G401 (cell line): ENCODE data around the gene TTC33. TPM values are rescaled to one million over a fixed set of nuclear protein-coding genes. Genes with fewer than 3 reads are reported as not detected.

Experiments
- DNase-seq: peaks from one replicate; pipeline ENCODE4 v3.0.0-alpha.2; 2015; ENCODE audit warnings: low spot score
- in situ Hi-C: cut with HindIII; loops from 2 replicates; pipeline ENCODE4 v1.10.0; 2016; ENCODE audit warnings: low sequenced_read_pairs, mixed read lengths
- total RNA-seq: library from RNA; depleted of rRNA; stranded (reverse); fragments of >200 nt; shearing (Covaris generic); gene quantifications from 2 replicates; pipeline ENCODE4 v1.2.3, GENCODE V29; 2014; rRNA removed

TTC33 gene
- total RNA-seq, 1 experiment from 2014 or later, result 18.5 TPM

GRCh38 chr5:40483316-40483715 is 272.4 kb downstream of the TTC33 start:
- no peak for DNase-seq
- in situ Hi-C loops, result no loop called here

DNA sequence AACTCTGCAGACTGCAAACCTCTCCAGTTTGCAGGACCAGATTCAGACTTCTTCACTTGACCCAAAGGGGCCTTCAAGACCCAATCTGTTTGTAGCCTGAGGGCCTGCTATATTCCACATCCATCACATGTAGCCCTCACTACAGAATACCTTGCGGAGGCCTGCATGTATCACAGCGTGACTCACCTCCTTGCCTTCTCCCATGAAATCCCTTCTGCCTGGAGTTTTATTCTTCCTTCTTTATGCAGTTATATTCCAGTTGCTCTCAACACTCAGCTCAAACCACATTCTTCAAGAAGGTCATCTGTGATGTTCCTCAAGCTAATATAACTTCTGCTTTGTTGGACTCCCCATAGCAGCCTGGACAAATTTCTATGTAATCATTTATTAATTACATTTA is 274.5 kb downstream of the TTC33 start:
- in situ Hi-C loops, result no loop called here
- no peak for DNase-seq

DNA sequence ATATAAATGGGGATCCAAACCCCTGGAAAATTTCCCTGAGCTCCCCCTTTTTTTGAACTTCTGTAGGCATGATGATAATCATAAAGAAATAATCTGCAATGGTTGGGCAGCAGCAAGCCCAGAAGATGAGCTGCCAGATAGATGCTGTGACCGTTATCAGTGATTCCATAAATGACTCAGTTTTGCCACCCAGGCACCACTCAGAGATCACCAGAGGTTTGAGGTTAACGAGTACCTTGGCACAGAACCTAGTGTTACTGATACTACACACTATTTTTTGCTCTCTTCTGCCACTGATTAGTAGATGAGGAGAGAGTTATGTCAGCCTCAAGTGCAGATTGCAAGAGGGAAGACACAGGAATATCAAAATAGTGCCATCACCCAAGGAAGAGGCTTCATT is 275.4 kb downstream of the TTC33 start:
- in situ Hi-C loops, result no loop called here
- DNase-seq, result no peak

GRCh38 chr5:40479939-40480338 is 275.8 kb downstream of the TTC33 start:
- DNase-seq, result no peak
- in situ Hi-C loops, result no loop called here

DNA sequence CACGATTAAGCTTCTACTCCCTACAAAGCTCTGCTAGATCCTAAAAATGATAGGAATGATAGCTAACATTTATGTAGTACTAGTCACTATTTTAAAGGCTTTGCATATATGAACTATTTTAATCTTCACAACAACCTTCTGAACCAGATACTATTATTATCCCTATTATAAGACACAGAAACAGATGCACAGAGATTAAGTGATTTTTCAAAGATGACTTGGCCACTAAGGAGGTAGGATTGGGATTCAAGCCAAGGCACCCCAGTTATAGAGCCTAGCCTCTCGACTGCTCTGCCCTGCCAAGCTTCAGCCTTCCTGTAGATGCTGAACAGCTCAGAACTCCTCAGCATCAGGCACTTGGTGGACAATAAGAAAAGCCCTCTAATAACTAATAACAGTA is 277.0 kb downstream of the TTC33 start:
- DNase-seq, result no peak

DNA sequence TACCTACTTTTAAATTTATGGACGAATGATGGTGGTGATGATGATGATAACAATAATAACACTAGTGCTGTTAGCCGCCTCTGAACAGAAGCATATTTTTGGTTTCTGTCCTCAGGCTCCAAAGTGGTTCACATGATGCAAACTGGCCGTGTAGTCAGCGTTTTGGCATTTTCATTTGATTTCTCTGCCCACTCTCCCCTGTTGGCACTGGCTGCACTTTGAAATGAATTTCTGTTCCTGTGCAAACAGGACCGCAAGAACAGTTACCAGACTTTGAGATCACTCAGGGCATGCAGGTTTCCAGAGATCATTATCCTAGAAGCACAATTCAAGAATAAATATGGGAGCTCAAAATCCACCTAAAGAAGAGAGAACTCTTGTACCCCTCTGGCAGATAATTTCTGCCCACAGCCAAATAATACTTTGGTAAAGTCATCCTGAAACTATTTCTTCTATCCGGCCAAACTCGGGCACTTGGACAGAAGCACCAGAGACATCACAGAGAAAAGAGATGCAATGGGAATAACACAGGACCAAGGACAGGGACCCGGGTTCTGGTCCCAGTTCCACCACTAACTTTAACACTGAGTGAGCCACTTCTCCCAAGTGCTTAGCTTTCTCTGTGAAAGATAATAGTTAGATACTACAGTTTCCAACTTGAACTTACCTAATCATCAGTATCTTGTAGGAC is 277.8 kb downstream of the TTC33 start:
- in situ Hi-C loops, result no loop called here
- DNase-seq, result no peak

More for the DNA sequence above, 277.0 kb downstream of the TTC33 start:
- in situ Hi-C loops, result no loop called here

DNA sequence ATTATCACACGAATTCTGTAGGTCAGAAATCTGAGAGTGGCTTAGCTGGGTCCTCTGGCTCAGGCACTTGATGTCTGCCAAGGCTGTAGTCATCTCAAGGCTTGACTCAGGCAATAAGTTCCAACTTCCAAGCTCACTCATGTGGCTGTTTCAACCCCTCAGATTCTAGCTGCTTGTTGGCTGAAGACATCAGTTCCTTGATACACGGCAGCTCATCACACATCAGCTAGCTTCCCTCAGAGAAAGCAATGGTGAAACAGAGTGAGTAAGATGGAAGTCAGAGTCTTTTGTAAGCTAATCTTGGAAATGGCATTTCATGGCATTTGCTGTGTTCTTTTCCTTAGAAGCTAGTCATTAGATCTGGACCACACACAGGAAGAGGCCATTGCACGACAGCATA is 280.2 kb downstream of the TTC33 start:
- in situ Hi-C loops, result no loop called here
- DNase-seq, result no peak

DNA sequence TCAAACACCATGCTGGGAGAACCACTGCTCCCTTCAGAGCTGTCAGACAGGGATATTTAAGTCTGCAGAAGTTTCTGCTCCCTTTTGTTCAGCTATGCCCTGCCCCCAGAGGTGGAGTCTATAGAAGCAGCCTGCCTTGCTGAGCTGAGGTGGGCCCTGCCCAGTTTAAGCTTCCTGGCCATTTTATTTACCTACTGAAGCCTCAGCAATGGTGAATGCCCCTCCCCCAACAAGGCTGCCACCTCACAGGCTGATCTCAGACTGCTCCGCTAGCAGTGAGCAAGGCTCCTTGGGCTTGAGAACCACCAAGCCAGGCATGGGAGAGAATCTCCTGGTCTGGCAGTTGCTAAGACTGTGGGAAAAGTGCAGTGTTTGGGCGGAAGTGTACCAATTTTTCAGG is 281.5 kb downstream of the TTC33 start:
- in situ Hi-C loops, result no loop called here
- DNase-seq, result no peak

GRCh38 chr5:40465416-40465815 is 290.3 kb downstream of the TTC33 start:
- DNase-seq, result no peak
- in situ Hi-C loops, result no loop called here

DNA sequence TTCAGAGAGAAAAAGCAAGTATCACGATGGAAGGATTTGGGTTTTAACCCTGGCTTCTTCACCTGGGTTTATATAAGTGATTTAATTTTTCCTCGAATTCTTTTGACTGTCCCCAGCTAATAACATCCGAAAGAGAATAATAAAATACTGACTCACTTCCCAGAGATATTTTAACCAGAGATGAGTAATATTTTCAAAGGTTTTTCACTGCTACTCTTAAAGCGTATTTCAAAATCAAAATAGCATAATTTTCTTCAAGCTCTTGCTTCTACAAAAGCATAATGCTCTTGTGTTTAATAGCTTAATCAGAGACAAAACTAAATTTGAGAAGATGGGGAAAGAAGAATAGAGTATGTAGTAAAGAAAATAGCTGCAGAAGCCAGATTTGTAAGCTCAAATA is 291.2 kb downstream of the TTC33 start:
- no peak for DNase-seq

More for the DNA sequence above, 291.2 kb downstream of the TTC33 start:
- in situ Hi-C loops, result no loop called here

Other genes starting within 250 kb of the TTC33 start
- 0.37 TPM in 1 of 2 replicates, not detected in the other for gene PTGER4, start 76.0 kb downstream of the TTC33 start, total RNA-seq
- 33.1 and 74.8 TPM in 2 replicates for gene PRKAA1, start 42.4 kb upstream of the TTC33 start, total RNA-seq
- 299 and 585 TPM in 2 replicates for gene RPL37, start 79.3 kb upstream of the TTC33 start, total RNA-seq
- gene CARD6, start 85.4 kb upstream of the TTC33 start, total RNA-seq, result not detected in 2 replicates
- not detected in 2 replicates for gene C7, start 153.5 kb upstream of the TTC33 start, total RNA-seq